Stimulated activated CD8-positive, alpha-beta memory T cell treated with anti-CD3 and anti-CD28 coated beads, Interleukin-2, amount 100 ng/mL, for 1 hour (primary cell): ENCODE measurements around the gene RUNX1.
"Not testable (repeated sequence)": the region's sequence is repeated elsewhere in the genome, so short reads cannot be mapped to it uniquely, and the experiment has no call there.

Source experiments
- DNase-seq, 2 donors: peaks; one replicate each; pipeline ENCODE4 v3.0.0-alpha.2; 2020; ENCODE audit warnings: low read depth in 2 of 2

RUNX1 gene

DNA sequence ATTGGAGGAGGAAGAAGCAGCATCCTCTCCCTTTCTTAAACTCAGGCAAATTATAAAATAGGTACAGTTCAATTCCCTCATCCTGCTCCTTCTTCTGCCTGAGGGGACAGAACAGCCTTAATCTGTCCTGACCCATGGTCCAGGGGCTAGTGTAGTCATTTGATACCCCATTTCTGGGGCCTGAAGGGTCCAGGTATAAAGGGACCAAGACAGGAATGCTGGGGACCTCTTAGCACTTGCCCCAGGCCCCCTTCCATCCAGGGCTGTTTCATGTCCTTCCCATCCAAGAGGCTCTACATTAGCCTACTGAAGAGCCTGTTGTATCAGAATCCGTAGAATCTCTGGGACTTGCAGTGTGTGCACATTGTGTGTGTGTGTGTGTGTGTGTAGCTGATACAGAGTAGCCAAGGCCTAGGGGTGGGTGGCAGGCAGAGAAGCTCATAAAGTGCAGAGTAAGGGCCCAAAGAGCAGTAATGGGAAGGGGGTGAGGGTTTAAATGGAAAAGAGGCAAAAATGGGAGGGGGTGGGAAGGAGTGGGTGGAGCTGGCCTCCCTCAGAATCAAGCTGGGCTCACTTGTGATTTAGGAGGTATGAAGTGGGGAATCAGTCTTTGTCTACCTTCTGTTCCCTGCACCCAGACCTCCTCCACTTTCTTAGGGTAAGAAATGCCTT is 32.4 kb downstream of the RUNX1 start:
- DNase-seq, result no peak

DNA sequence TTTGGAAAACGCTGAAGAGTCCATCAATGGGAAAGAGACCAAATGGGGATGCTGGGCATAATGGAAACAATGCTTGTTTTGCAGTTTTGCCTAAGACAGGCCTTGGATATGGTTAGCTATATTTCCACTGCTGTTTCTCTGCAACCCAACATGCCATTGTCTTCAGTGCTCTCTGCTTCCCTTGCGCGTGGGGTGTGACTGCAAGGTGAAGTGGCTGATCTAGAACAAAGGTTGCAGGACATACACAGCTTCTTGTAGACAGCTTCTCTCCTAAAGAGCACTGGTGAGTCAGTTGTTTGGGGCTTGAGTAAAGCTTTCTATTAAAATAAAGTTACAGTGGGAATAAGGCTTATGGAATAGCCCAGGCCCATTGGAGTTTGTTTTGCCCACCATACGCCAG is 33.0 kb downstream of the RUNX1 start:
- no peak for DNase-seq

DNA sequence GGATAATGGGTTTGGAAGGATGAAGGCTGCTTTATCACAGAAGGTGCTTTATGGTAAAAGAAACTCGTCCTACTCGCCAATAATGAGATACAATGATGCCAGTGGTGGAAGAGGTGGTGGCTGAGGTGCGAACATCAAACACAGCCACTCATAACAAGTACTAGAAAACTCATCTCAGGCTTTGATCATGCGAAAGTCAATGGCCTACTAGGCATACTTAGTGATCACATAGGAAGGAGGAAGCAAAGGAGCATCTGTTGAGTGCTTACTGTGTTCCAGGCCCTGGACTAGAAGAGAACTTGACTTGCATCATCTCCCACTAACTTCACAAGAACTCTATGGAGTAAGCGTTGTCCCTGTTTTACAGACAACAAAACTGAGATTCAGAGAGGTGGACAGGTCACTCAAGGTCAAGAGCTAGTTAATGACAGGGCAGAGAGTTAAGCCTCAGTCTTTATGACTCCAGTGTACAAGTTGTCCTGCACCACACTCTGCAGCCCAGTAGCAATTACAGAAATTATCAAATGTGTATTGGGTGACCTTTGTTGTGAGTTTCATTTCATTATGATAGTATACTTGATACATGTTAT is 33.6 kb downstream of the RUNX1 start:
- no peak for DNase-seq

DNA sequence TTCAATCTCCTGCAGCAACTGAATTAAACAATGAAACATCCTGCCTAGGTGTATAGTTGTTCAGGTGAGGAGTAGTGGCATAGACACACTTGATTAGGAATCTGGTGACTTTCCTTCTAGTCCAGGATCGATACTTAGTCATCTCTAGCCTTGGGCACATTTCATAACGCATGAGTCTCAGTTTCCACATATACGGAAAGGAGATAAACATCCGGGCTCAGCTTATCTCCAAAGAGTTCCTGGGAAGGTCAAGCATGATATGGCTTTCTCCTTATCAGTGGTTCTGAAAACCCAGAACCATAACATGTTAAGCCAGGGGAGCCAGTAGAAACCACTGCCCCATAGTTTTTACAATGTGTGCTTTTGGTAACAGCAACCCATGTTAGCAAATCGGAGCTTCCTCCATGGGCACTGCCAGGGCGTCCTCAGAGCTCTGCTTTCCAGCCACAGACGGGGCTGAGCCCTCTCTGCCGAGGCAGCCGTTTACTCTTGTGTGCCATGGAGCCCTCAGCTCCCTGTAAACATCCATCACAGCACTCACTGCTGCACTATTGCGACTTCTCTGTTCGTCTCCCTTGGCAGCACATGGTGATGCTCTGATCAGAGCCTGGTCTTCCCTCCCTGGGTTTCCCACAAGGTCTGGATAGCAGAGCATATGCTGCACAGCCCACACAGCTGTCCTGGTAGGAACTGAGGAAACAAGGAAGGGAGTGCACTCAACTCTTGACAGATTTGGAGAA is 34.6 kb downstream of the RUNX1 start:
- DNase-seq, result no peak

- DNase-seq, result no peak
Measured at GRCh38 chr21:35011681-35012080, 37.4 kb downstream of the RUNX1 start.

DNA sequence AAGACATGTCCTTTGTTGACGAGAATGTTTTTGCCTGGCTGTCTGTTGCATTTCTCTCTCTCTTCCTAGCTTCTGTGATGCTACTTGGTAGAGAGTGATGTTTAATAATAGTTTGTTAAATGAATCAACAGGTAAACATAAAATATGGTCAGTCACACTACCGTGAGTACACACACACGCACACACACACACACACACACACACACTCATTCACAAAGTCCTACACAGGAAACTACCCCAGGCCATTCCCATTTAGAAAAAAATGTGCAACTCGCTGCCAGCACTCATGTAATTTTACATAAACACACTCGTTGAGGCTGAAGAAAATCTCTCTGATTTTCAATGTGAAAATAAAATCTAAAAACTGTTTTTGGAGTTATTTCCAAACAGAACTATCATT is 38.7 kb downstream of the RUNX1 start:
- DNase-seq, result no peak

DNA sequence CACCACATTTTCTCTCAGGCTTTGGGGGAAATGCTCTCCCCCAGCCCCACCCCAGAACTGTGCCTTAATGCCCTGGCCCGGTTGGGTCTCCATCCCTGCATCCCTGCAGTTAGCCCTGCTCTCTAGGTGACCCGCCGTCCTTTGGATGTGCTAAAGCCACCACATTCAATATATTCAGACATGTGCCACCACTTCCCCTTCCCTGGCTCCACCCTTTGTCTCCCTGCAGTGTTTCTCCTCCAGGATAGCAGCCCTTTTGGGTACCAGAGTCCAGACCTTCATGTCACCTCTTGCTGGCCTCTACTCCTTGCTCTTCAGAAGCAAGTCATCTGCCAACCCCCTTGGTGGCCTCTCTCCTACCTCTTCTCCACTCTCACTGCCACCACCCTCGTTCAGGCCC is 41.8 kb downstream of the RUNX1 start:
- no peak for DNase-seq

GRCh38 chr21:35006771-35007170 is 42.3 kb downstream of the RUNX1 start:
- DNase-seq, result no peak

DNA sequence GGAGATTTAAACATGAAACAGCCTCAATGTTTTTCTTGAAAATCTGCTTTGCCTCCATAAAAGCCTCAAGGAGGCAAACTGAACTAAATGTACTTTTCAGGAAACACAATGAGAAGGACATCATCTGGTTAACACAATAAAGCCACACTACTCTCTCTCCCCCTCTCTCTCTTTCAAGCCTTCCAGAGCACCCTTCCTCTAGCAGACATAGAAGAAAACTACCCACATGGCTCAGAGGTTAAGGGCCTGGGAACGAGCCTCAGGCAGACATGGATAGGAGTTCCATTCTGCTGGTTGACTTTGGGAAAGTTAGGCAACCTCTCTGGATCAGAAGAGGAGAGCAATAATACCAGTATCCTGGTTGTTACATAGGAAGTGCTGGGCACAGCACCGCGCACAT is 42.9 kb downstream of the RUNX1 start:
- no peak for DNase-seq

GRCh38 chr21:35005560-35006224 is 43.4 kb downstream of the RUNX1 start:
- no peak for DNase-seq

- DNase-seq, result no peak
Measured at GRCh38 chr21:35005077-35005476, 44.0 kb downstream of the RUNX1 start.

- DNase-seq, result no peak
Measured at GRCh38 chr21:35004314-35004713, 44.8 kb downstream of the RUNX1 start.

DNA sequence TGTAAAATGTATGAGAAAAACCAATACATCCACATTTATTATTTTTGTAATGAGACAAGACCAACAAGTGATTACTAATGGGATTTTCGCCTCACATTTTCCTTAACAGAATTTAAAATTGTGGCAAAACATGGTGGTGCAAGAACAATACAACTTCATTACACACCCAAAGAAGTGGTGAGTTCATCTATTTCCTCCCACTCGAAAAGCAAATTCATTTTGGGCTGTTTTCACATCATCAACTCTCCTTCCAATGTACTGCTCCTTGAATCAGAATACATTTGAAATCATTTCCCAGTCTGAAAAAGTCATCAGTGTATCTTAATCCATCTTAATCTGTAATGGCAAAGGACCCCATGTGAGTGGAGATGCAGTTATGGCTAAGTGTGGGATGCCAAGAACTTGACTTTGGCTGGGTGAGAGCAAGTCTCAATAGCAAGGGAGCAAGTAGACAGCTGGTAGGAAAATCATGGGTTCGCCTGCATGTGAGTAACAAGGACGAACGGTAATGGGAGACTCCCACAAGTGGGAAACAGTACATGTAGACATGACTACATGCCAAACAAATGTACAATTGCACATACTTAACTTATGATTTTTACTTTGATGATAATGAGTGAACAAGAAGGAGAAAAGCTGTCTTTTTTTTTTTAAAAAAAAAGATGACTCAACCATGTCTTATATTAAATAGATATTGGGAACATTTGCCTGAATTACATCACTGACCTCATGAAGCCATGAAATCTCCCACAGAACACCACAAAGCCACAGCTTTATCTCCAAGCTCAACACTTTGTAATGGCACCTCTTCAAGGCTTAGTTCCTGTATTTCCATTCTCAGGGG is 46.0 kb downstream of the RUNX1 start:
- no peak for DNase-seq

- DNase-seq, result no peak
Measured at GRCh38 chr21:34999397-34999941, 49.6 kb downstream of the RUNX1 start.

DNA sequence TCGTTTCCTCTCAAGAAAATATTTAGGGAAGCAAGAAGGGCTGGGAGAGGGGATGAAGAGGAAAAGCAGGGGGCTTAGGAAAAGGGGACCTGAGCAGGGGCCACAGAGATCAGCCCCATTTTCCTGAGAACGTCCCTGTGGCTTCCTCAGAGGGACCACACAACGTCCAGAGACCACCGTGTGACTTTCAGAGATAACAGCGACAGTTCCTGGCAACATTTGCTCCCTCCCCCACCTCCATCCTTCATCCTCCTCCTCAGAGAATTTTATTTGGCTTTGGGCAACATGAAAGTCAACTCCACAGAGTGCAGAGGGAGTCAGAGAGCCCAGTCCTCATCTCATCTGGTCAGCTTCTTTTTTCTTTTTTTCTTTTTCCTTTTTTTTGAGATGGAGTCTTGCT is 50.9 kb downstream of the RUNX1 start:
- DNase-seq, result no peak

DNA sequence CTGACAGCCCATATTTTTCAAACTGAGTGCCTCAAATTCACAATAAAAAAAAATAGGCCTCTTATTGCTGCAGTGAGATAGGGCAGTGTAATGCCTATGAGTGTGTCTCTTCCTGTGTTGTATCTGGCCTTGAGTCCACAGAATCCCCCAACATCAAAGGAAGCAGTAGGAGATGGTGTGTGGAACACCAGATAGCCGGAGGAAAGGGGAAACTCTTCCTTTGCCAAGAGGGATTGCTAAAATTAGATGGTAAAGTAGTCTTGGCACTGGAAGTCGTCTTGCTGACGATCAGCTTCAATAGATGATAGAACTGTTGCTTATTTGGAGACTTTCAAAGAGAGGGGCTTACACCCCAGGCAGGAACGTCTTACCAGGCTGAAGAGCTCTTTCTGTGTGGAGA is 51.8 kb downstream of the RUNX1 start:
- no peak for DNase-seq

DNA sequence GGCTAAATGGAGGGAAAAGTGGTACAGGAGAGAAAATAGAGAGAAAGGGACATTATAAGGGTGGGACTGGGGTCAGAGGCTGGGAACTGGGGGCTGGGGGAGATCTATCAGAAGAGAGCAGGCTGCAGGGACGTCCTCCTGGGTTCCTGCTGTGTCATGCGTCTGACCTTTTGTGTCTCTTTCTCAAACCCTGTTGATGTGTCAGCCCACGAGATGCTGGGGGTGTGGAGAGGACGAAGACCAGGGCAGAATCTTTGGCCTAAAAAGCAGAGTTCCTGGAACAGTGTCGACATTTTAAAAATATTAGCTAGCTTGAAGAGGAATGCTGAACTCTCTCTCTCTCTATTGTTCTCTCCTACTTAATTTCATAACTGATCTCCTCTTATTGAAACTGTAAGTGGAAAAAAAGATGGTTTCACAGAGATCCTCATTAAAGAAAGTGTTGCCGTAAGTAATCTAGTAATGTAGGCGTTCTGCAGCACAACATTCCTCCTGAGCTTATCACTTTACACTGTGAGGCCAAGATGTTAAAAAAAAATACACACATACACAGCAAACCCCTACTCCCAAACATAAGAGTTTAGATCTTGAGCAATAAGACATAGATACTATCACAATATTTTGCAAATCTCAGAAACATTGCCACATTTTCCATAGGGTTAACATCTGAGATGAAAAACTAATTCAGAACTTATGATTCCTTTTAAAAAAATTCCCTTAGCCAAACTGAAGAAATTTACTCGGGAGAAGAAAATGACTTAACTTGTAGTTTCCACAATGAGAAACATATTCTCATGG is 52.6 kb downstream of the RUNX1 start:
- no peak for DNase-seq

- DNase-seq, result no peak
Measured at GRCh38 chr21:34995979-34996303, 53.2 kb downstream of the RUNX1 start.

DNA sequence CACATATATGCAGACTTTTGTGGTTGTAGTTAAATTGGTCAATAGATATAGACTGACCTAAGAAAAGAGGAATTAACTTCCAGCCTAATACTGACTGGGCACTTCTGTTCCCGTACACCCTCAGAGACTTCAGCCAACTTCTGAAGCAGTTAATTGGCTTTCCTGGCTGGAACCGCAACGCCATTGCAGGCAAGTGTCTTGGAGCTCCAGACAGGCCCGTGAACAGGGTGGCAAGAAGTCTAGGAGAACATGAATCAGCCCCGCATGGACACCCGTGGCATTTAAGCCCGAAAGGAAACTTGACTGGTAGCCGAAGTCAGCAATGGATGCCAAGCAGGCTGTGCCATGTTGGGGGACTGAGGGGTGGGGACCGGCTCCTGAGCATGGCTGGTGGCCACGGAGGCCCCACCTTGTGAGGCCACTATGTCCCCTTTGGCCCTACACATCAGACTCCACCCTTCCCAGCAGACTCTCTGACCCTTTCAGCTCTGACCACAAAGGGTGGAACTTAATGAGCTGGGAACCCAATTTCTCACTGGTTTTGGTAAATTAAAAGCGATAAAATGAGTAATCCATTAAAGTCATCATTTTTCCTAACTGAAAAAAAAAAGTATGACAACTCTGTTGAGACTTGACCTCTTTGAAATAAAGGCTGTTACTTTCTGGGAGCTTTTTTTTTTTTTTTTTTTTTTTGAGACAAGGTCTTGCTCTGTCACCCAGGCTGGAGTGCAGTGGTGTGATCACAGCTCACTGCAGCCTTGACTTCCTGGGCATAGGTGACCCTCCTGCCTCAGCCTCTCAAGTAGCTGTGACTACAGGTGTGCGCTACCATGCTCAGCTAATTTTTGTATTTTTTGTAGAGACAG is 54.1 kb downstream of the RUNX1 start:
- no peak for DNase-seq

- not testable (repeated sequence) for DNase-seq
Measured at GRCh38 chr21:34993521-34993921, 55.6 kb downstream of the RUNX1 start.
